ENCODE measurements around the gene EPB41L2. TPM values are rescaled to one million over a fixed set of nuclear protein-coding genes. Genes with fewer than 3 reads are reported as not detected.
A peak's percentile ranks its signal among the peaks of the same experiment; 100 is the strongest.

Gene EPB41L2
- total RNA-seq, 1 donor from 2014 or later = 314 TPM

DNA sequence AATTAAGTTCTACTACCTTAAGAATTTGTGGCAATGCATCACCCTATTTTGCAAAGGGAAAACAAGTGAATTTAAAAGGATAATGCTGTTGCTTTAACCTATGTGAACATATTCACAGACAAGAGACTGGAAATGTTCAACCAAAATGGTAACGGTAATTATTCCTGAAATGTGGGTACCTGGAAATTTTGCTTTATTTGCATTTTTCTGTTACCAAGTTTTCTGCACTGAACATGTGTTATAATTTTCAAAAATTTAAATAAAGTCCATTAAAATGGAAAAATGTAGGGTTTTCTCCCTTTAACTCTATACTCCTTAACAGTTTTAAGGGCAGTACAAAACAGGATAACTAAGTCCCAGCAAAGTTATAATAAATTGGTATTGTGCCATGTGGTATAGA lies 66.4 kb downstream of the EPB41L2 start:
- no peak for DNase-seq (ENCODE audit: low spot score)
- Mint-ChIP-seq H3K9me3 (ENCODE audit: unreplicated experiment) (no peaks in the 10 kb centered on the region), H3K27me3 (ENCODE audit: unreplicated experiment) (no peaks in the 10 kb centered on the region), H3K4me1 (ENCODE audit: unreplicated experiment) (peaks cover 54% of the 10 kb centered on the region), H3K27ac (ENCODE audit: unreplicated experiment) (no peak overlapping the region), H3K36me3 (ENCODE audit: low read depth, unreplicated experiment) (peaks cover 10% of the 10 kb centered on the region), H3K4me3 (ENCODE audit: unreplicated experiment) (no peak overlapping the region)
- TF ChIP-seq, protein P1, sequence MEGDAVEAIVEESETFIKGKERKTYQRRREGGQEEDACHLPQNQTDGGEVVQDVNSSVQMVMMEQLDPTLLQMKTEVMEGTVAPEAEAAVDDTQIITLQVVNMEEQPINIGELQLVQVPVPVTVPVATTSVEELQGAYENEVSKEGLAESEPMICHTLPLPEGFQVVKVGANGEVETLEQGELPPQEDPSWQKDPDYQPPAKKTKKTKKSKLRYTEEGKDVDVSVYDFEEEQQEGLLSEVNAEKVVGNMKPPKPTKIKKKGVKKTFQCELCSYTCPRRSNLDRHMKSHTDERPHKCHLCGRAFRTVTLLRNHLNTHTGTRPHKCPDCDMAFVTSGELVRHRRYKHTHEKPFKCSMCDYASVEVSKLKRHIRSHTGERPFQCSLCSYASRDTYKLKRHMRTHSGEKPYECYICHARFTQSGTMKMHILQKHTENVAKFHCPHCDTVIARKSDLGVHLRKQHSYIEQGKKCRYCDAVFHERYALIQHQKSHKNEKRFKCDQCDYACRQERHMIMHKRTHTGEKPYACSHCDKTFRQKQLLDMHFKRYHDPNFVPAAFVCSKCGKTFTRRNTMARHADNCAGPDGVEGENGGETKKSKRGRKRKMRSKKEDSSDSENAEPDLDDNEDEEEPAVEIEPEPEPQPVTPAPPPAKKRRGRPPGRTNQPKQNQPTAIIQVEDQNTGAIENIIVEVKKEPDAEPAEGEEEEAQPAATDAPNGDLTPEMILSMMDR (IDR thresholded peaks at IDR 0.05; ENCODE audit: unreplicated experiment) = no peak

DNA sequence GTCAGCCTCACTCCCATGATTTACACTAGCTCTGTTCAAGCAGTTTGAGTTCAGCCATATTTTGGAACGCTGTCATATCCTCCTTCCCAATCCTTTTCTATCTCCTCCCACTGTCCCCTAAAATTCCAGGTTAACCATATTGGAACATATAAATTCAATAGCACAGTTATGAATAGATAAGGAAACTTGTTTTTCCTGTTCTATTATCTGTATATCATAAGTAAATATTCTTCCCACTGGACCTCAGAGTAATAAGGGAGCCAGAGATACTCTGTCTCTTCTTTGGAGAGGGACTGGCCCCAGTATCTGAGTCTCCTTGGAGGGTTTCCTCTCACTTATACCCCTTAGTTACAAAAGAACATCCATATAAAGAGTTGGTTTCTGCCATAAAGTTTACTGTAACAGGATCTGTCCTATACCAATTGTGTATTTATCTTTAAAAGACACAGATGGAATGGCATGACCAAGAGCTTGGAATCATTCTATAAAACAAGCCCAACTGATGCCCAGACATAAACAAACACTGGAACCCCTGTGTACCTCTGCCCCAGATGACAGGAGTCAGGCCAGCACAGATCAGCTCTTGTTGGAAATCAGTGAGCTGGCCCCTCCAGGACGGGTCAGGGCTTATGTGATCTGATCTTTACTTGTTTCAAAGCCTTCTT lies 67.1 kb downstream of the EPB41L2 start:
- TF ChIP-seq, protein P1 (IDR thresholded peaks at IDR 0.05; ENCODE audit: unreplicated experiment) = no peak
- H3K9me3 Mint-ChIP-seq (ENCODE audit: unreplicated experiment) = no peaks in the 10 kb centered on the region
- peaks cover 10% of the 10 kb centered on the region for H3K36me3 Mint-ChIP-seq (ENCODE audit: low read depth, unreplicated experiment)
- peak overlapping the region; percentile 52 for H3K4me3 Mint-ChIP-seq (ENCODE audit: unreplicated experiment)
- peaks cover 47% of the 10 kb centered on the region for H3K4me1 Mint-ChIP-seq (ENCODE audit: unreplicated experiment)
- DNase-seq (ENCODE audit: low spot score) = no peak
- H3K27me3 Mint-ChIP-seq (ENCODE audit: unreplicated experiment) = no peaks in the 10 kb centered on the region
- peak overlapping the region; percentile 62 for H3K27ac Mint-ChIP-seq (ENCODE audit: unreplicated experiment)

DNA sequence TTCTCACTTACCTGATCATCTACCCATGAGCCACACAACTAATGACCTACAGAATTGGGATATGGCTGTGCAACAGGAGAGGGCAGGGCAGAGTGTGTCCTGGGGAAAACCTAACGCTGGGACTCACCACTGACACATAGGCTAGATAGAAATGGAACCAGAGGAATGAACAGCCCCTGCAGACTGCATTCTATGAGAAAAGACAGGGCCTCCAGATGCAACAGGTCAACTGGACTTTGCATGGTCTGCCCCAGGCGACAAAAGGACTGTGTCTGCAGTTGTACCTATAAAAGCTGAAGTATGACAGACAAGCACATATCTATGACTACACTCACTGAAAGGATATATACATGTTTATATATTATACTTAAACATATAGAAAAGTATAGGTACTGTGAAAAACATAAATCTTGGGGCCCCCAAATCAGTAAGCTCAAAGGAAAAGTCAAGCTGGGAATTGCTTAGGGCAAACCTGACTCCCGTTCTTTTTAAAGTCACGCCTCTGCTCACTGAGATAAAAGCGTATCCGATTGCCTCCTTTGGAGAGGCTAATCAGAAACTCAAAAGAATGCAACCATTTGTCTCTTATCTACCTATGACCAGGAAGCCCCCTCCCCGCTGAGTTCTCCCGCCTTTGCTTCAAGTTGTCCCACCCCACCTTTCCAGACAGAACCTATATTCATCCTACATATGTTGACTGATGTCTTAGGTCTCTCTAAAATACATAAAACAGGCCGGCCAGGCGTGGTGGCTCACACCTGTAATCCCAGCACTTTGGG lies 68.5 kb downstream of the EPB41L2 start:
- Mint-ChIP-seq H3K9me3 (ENCODE audit: unreplicated experiment) (no peaks in the 10 kb centered on the region), H3K27me3 (ENCODE audit: unreplicated experiment) (no peaks in the 10 kb centered on the region), H3K36me3 (ENCODE audit: low read depth, unreplicated experiment) (peaks cover 10% of the 10 kb centered on the region), H3K27ac (ENCODE audit: unreplicated experiment) (peak overlapping the region; percentile 25), H3K4me3 (ENCODE audit: unreplicated experiment) (no peak overlapping the region), H3K4me1 (ENCODE audit: unreplicated experiment) (peaks cover 44% of the 10 kb centered on the region)
- DNase-seq (ENCODE audit: low spot score) = no peak
- TF ChIP-seq, protein P1 (IDR thresholded peaks at IDR 0.05; ENCODE audit: unreplicated experiment) = no peak

DNA sequence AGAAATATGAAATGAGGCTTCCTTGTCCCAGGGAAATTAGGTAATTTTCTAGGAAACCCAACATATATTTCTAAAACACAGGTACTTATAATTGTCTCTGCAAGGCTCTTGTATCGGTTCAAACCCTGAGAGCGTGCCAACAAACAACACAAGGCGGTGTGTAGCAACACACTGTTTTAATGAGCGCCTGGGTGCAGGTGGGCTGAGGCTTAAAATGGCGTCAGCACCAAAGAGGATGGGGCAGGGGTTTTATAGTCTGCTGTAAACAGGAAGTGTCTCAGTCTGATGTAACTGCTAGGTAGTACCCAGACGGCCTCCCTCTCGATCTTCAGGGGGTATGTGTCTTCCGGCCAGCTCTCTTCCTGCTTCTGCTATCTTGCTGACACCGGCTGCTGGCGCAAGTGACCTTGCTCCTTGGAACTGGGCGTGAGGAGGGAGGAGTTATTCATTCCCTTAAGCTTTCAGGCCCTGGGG lies 69.7 kb downstream of the EPB41L2 start:
- peak overlapping the region; percentile 71 for H3K27ac Mint-ChIP-seq (ENCODE audit: unreplicated experiment)
- H3K4me1 Mint-ChIP-seq (ENCODE audit: unreplicated experiment) = peaks cover 46% of the 10 kb centered on the region
- H3K4me3 Mint-ChIP-seq (ENCODE audit: unreplicated experiment) = no peak overlapping the region
- H3K9me3 Mint-ChIP-seq (ENCODE audit: unreplicated experiment) = no peaks in the 10 kb centered on the region
- peaks cover 13% of the 10 kb centered on the region for H3K36me3 Mint-ChIP-seq (ENCODE audit: low read depth, unreplicated experiment)
- H3K27me3 Mint-ChIP-seq (ENCODE audit: unreplicated experiment) = peaks cover 2% of the 10 kb centered on the region
- DNase-seq (ENCODE audit: low spot score) = no peak
- TF ChIP-seq, protein P1 (IDR thresholded peaks at IDR 0.05; ENCODE audit: unreplicated experiment) = no peak

Data from endothelial cell (in vitro differentiated cells).